ENCODE measurements around the gene F2. TPM values are rescaled to one million over a fixed set of nuclear protein-coding genes. Genes with fewer than 3 reads are reported as not detected.
"Not testable (repeated sequence)": the region's sequence is repeated elsewhere in the genome, so short reads cannot be mapped to it uniquely, and the experiment has no call there.

Gene F2
- total RNA-seq, 2 donors from 2014 or later = 0.17 TPM; not detected in 1

- no peaks in the 10 kb centered on the region for H3K36me3 Mint-ChIP-seq
- DNase-seq (ENCODE audit: low spot score) (no peak), ATAC-seq (no peak)
- peak overlapping the region in 1 of 2 donors; percentile 80 for H3K27ac Mint-ChIP-seq
- no peaks in the 10 kb centered on the region for H3K9me3 Mint-ChIP-seq
- no peaks in the 10 kb centered on the region for H3K27me3 Mint-ChIP-seq
- no peak overlapping the region for H3K4me3 Mint-ChIP-seq
- peaks cover 23 to 28% of the 10 kb centered on the region in 2 donors for H3K4me1 Mint-ChIP-seq (ENCODE audit: low read depth in 2 of 2)
These were observed 23.4 kb upstream of the F2 start for GRCh38 chr11:46695345-46696211.

GRCh38 chr11:46696212-46696558 is 22.8 kb upstream of the F2 start:
- Mint-ChIP-seq H3K36me3 (no peaks in the 10 kb centered on the region), H3K27me3 (no peaks in the 10 kb centered on the region), H3K27ac (peak overlapping the region in 1 of 2 donors; percentile 65), H3K4me1 (ENCODE audit: low read depth in 2 of 2) (peaks cover 24 to 31% of the 10 kb centered on the region in 2 donors), H3K4me3 (no peak overlapping the region), H3K9me3 (no peaks in the 10 kb centered on the region)
- DNase-seq (ENCODE audit: low spot score) (no peak), ATAC-seq (no peak)

- no peak overlapping the region for H3K4me3 Mint-ChIP-seq
- H3K4me1 Mint-ChIP-seq (ENCODE audit: low read depth in 2 of 2) = peaks cover 33 to 38% of the 10 kb centered on the region in 2 donors
- DNase-seq (ENCODE audit: low spot score) (no peak), ATAC-seq (no peak)
- no peaks in the 10 kb centered on the region for H3K27me3 Mint-ChIP-seq
- H3K36me3 Mint-ChIP-seq = no peaks in the 10 kb centered on the region
- peak overlapping the region; percentile 8 to 97 for H3K27ac Mint-ChIP-seq
- H3K9me3 Mint-ChIP-seq = no peaks in the 10 kb centered on the region
These were observed 21.7 kb upstream of the F2 start for GRCh38 chr11:46697303-46697702.

GRCh38 chr11:46697723-46698122 is 21.3 kb upstream of the F2 start:
- H3K36me3 Mint-ChIP-seq = no peaks in the 10 kb centered on the region
- no peaks in the 10 kb centered on the region for H3K9me3 Mint-ChIP-seq
- H3K4me3 Mint-ChIP-seq = no peak overlapping the region
- peak overlapping the region; percentile 8 to 97 for H3K27ac Mint-ChIP-seq
- DNase-seq (ENCODE audit: low spot score) = no peak
- no peaks in the 10 kb centered on the region for H3K27me3 Mint-ChIP-seq
- H3K4me1 Mint-ChIP-seq (ENCODE audit: low read depth in 2 of 2) = peaks cover 37 to 42% of the 10 kb centered on the region in 2 donors
- ATAC-seq = no peak

GRCh38 chr11:46698597-46698996 is 20.4 kb upstream of the F2 start:
- Mint-ChIP-seq H3K9me3 (no peaks in the 10 kb centered on the region), H3K36me3 (no peaks in the 10 kb centered on the region)
- ATAC-seq = no peak

GRCh38 chr11:46700241-46701077 is 18.6 kb upstream of the F2 start, which contains the start of the genes ARHGAP1 and ZNF408:
Gene ARHGAP1, minus strand, starts transcription at chr11:46700619. Its CDS starts 4,512 bp downstream, at chr11:46696107.
Gene ZNF408, plus strand, starts transcription at chr11:46701031. Its CDS starts 17 bp downstream, at chr11:46701048.
- H3K27me3 Mint-ChIP-seq = no peaks in the 10 kb centered on the region
- peak within 1 kb of the TSS; percentile 93 for H3K4me3 Mint-ChIP-seq
- peak; percentile 100 for DNase-seq (ENCODE audit: low spot score)
- peak; percentile 96 to 97 for ATAC-seq
- H3K4me1 Mint-ChIP-seq (ENCODE audit: low read depth in 2 of 2) = peaks cover 39 to 40% of the 10 kb centered on the region in 2 donors
- H3K9me3 Mint-ChIP-seq = no peaks in the 10 kb centered on the region
- no peaks in the 10 kb centered on the region for H3K36me3 Mint-ChIP-seq
- H3K27ac Mint-ChIP-seq = peak within 1 kb of the TSS; percentile 93 to 97

More at GRCh38 chr11:46698597-46698996, 20.4 kb upstream of the F2 start:
- Mint-ChIP-seq H3K4me1 (ENCODE audit: low read depth in 2 of 2) (peaks cover 43 to 48% of the 10 kb centered on the region in 2 donors), H3K4me3 (peak overlapping the region; percentile 93), H3K27ac (peak overlapping the region; percentile 93 to 97), H3K27me3 (no peaks in the 10 kb centered on the region)
- no peak for DNase-seq (ENCODE audit: low spot score)

- H3K36me3 Mint-ChIP-seq = no peaks in the 10 kb centered on the region
- peak overlapping the region; percentile 93 to 97 for H3K27ac Mint-ChIP-seq
- DNase-seq (ENCODE audit: low spot score) (no peak), ATAC-seq (no peak)
- H3K4me1 Mint-ChIP-seq (ENCODE audit: low read depth in 2 of 2) = peaks cover 35 to 39% of the 10 kb centered on the region in 2 donors
- H3K27me3 Mint-ChIP-seq = no peaks in the 10 kb centered on the region
- H3K4me3 Mint-ChIP-seq = peak overlapping the region; percentile 93
- H3K9me3 Mint-ChIP-seq = no peaks in the 10 kb centered on the region
These were observed 17.8 kb upstream of the F2 start for GRCh38 chr11:46701078-46701654.

- ATAC-seq (no peak), DNase-seq (ENCODE audit: low spot score) (no peak)
- no peak overlapping the region for H3K27ac Mint-ChIP-seq
- no peaks in the 10 kb centered on the region for H3K27me3 Mint-ChIP-seq
- no peaks in the 10 kb centered on the region for H3K9me3 Mint-ChIP-seq
- peaks cover 27 to 33% of the 10 kb centered on the region in 2 donors for H3K4me1 Mint-ChIP-seq (ENCODE audit: low read depth in 2 of 2)
- no peak overlapping the region for H3K4me3 Mint-ChIP-seq
- peaks cover 5% of the 10 kb centered on the region for H3K36me3 Mint-ChIP-seq
These were observed 13.8 kb upstream of the F2 start for GRCh38 chr11:46705070-46705688.

- Mint-ChIP-seq H3K9me3 (no peaks in the 10 kb centered on the region), H3K27me3 (no peaks in the 10 kb centered on the region), H3K36me3 (peaks cover 5% of the 10 kb centered on the region), H3K4me3 (no peak overlapping the region), H3K4me1 (ENCODE audit: low read depth in 2 of 2) (peaks cover 15 to 21% of the 10 kb centered on the region in 2 donors), H3K27ac (peak overlapping the region in 1 of 2 donors; percentile 34)
- DNase-seq (ENCODE audit: low spot score) (no peak), ATAC-seq (no peak)
These were observed 12.1 kb upstream of the F2 start for GRCh38 chr11:46706886-46707285.

- not testable (repeated sequence) for H3K36me3 Mint-ChIP-seq; H3K27me3 Mint-ChIP-seq; DNase-seq (ENCODE audit: low spot score); H3K4me3 Mint-ChIP-seq; ATAC-seq; H3K27ac Mint-ChIP-seq; H3K9me3 Mint-ChIP-seq; H3K4me1 Mint-ChIP-seq (ENCODE audit: low read depth in 2 of 2)
These were observed 9.7 kb upstream of the F2 start for GRCh38 chr11:46709351-46709750.

GRCh38 chr11:46710821-46711269 is 8.2 kb upstream of the F2 start:
- Mint-ChIP-seq H3K36me3 (peaks cover 5% of the 10 kb centered on the region), H3K4me3 (no peak overlapping the region), H3K27me3 (no peaks in the 10 kb centered on the region), H3K4me1 (ENCODE audit: low read depth in 2 of 2) (peaks cover 4 to 8% of the 10 kb centered on the region in 2 donors), H3K9me3 (no peaks in the 10 kb centered on the region), H3K27ac (no peak overlapping the region)
- DNase-seq (ENCODE audit: low spot score) = no peak
- ATAC-seq = peak in 1 of 2 donors; percentile 54

- H3K27me3 Mint-ChIP-seq = no peaks in the 10 kb centered on the region
- DNase-seq (ENCODE audit: low spot score) (no peak), ATAC-seq (no peak)
- H3K36me3 Mint-ChIP-seq = peaks cover 5% of the 10 kb centered on the region
- H3K4me1 Mint-ChIP-seq (ENCODE audit: low read depth in 2 of 2) = peaks cover 4 to 8% of the 10 kb centered on the region in 2 donors
- H3K27ac Mint-ChIP-seq = no peak overlapping the region
- H3K4me3 Mint-ChIP-seq = no peak overlapping the region
- H3K9me3 Mint-ChIP-seq = no peaks in the 10 kb centered on the region
These were observed 7.7 kb upstream of the F2 start for GRCh38 chr11:46711303-46711702.
